K562 (cell line): Measurements from ENCODE around the gene GATAD2B. TPM values are rescaled to one million over a fixed set of nuclear protein-coding genes. Genes with fewer than 3 reads are reported as not detected.
A peak's percentile ranks its signal among the peaks of the same experiment; 100 is the strongest.

ENCODE experiments used
- ATAC-seq: fragments of 200-7000 bp; cut with Tn5 transposase; 3 replicates; pipeline ENCODE4 v1.9.1; 2020; ENCODE audit warnings: moderate library complexity
- BruUV-seq: library from RNA; stranded (reverse); fragments of 400-500 nt; replicated peaks from 2 replicates; lab custom pipeline; 2021; lab: Mats Ljungman, UMichigan
- CTCF ChIA-PET: fragments of 300-600 bp; formaldehyde crosslinking; extraction: SDS; loops from one replicate; lab custom pipeline; 2021; ENCODE audit warnings: low intra/inter-chr PET ratio; lab: Yijun Ruan, JAX
- POLR2A ChIA-PET: fragments of 300-600, 350-650 bp; sonication (Branson Sonifier 250); formaldehyde crosslinking; extraction: SDS; loops from one replicate; lab custom pipeline; 2021; ENCODE audit warnings: antibody characterized with exemption, inconsistent platforms; lab: Yijun Ruan, JAX
- DNase-seq, 4 experiments: peaks; one replicate each; pipeline versions ENCODE4 v3.0.0 to v3.0.0-alpha.2; 2011 to 2018; ENCODE audit warnings: low spot score in 3 of 4, mixed read lengths in 3 of 4; ENCODE audit errors: extremely low read depth in 1 of 4
- FAIRE-seq: peaks from 2 replicates; lab custom pipeline; 2011; peaks lifted over from hg19 to GRCh38; lab: Jason Lieb, UNC
- H2AFZ ChIP-seq: 2 replicates; pipeline ENCODE4 v1.6.0; 2011; ENCODE audit warnings: low read depth, low read length, control low read depth, inconsistent platforms
- H3K27ac ChIP-seq: fragments of 200-600 bp; 3 replicates; pipeline ENCODE4 v1.8.0; 2011; ENCODE audit warnings: low read depth, mild to moderate bottlenecking, control low read depth, inconsistent platforms, low read length, moderate library complexity, mixed read lengths; ENCODE audit errors: extremely low read depth
- H3K27me3 ChIP-seq, 2 experiments: fragments of 300-600 bp in 1 of 2; 2 replicates in 1 of 2; 3 replicates in 1 of 2; pipeline versions ENCODE4 v1.6.0 to v1.8.0; 2011; ENCODE audit warnings: inconsistent platforms in 2 of 2, low read length in 2 of 2, mild to moderate bottlenecking in 1 of 2, mixed read lengths in 1 of 2, moderate library complexity in 1 of 2; ENCODE audit not compliant: control insufficient read depth in 2 of 2, insufficient read depth in 2 of 2
- H3K36me3 ChIP-seq: fragments of 300-600 bp; 3 replicates; pipeline ENCODE4 v1.8.0; 2011; ENCODE audit warnings: mild to moderate bottlenecking, low read length, inconsistent platforms; ENCODE audit not compliant: control insufficient read depth, insufficient read depth
- H3K4me1 ChIP-seq, 2 experiments: fragments of 200-600 bp in 1 of 2; replicated peaks in 1 of 2; 2 replicates in 1 of 2; 3 replicates in 1 of 2; pipeline versions ENCODE4 v1.5.1 to v1.8.0; 2011; ENCODE audit warnings: inconsistent platforms in 2 of 2, low read length in 2 of 2, mild to moderate bottlenecking in 1 of 2, mixed read lengths in 1 of 2, moderate library complexity in 1 of 2; ENCODE audit not compliant: control insufficient read depth in 2 of 2, insufficient read depth in 2 of 2
- H3K4me2 ChIP-seq: 2 replicates; pipeline ENCODE4 v1.6.1; 2011; ENCODE audit warnings: low read length, control low read depth, inconsistent platforms, mixed read lengths; ENCODE audit not compliant: insufficient read depth
- H3K4me3 ChIP-seq: fragments of 200-600 bp; sonication (generic), shearing (Covaris generic); 2 replicates; pipeline ENCODE4 v1.5.1; 2016; ENCODE audit warnings: control low read depth, inconsistent platforms
- H3K79me2 ChIP-seq: fragments of 200-600 bp; 3 replicates; pipeline ENCODE4 v1.8.0; 2011; ENCODE audit warnings: low read length, inconsistent platforms; ENCODE audit not compliant: control insufficient read depth, insufficient read depth
- H3K9ac ChIP-seq, 2 experiments: 2 replicates each; pipeline versions ENCODE4 v1.6.0 to v1.6.1; 2011; ENCODE audit warnings: low read depth in 2 of 2, low read length in 2 of 2, control low read depth in 1 of 2, inconsistent platforms in 1 of 2, mild to moderate bottlenecking in 1 of 2, mixed read lengths in 1 of 2; ENCODE audit not compliant: insufficient read depth in 1 of 2
- H3K9me1 ChIP-seq: one replicate; pipeline ENCODE4 v1.6.0; 2011; ENCODE audit warnings: inconsistent platforms, mild to moderate bottlenecking, low read length, moderate library complexity; ENCODE audit not compliant: control insufficient read depth, insufficient read depth
- H3K9me3 ChIP-seq: replicated peaks from 2 replicates; pipeline ENCODE4 v1.5.1; 2011; ENCODE audit warnings: low read depth, low read length, inconsistent platforms; ENCODE audit not compliant: control insufficient read depth, insufficient read depth
- H4K20me1 ChIP-seq: replicated peaks from 2 replicates; pipeline ENCODE4 v1.6.1; 2011; ENCODE audit warnings: low read length, inconsistent platforms, mixed read lengths; ENCODE audit not compliant: control insufficient read depth, insufficient read depth
- ATF3 ChIP-seq, 2 experiments: fragments of 450-650 bp in 1 of 2; sonication (generic) in 1 of 2; formaldehyde crosslinking in 1 of 2; IDR thresholded peaks in 1 of 2; conservative IDR thresholded peaks in 1 of 2; 2 replicates each; pipeline versions ENCODE4 v1.6.1 to v1.8.1; 2016 to 2023; ENCODE audit warnings: mild to moderate bottlenecking in 2 of 2, moderate library complexity in 2 of 2, inconsistent platforms in 1 of 2, missing genetic modification reagents in 1 of 2
- MCM2 ChIP-seq: fragments of 450-650 bp; IDR thresholded peaks from 2 replicates; pipeline ENCODE4 v1.6.1; 2017; ENCODE audit warnings: low read depth, mild to moderate bottlenecking
- SPI1 ChIP-seq: IDR thresholded peaks from 2 replicates; pipeline ENCODE4 v1.6.1; 2011; ENCODE audit warnings: low read depth, low read length, control low read depth, borderline replicate concordance
- WGBS: fragments of 100-300 bp; shearing (Covaris generic); methylation state at CpG from one replicate; pipeline ENCODE4 v1.1.6; 2016; ENCODE audit warnings: low coverage, mixed read lengths; ENCODE audit not compliant: insufficient coverage; ENCODE audit errors: missing lambda C conversion rate; 5-methylcytosine and 5-hydroxymethylcytosine counted together
- in situ Hi-C: fragments of 300-500 bp; cut with MboI; formaldehyde crosslinking; loops from 4 replicates; pipeline ENCODE4 v1.15.0; 2018; ENCODE audit warnings: inconsistent platforms, mixed read lengths
- intact Hi-C: fragments of 100-400 bp; cut with micrococcal nuclease; formaldehyde crosslinking; loops from 2 replicates; pipeline ENCODE4 v1.14.2; 2022
- polyA plus RNA-seq, 8 experiments: library from polyadenylated mRNA; depleted of rRNA in 4 of 8; stranded (reverse) in 5 of 8; unstranded in 3 of 8; fragments of >200 nt; fragmentation: Nextera tagmentation in 2 of 8; fragmentation: Illumina TruSeq in 1 of 8; extraction: Ambion mirVana in 2 of 8; extraction: Trizol in 1 of 8; gene quantifications; 2 replicates each; pipeline versions ENCODE4 v1.2.1 to v1.2.3, GENCODE V29; 2011 to 2014; ENCODE audit warnings: inconsistent platforms in 1 of 8, missing spikeins in 1 of 8
- total RNA-seq, 7 experiments: library from RNA; depleted of rRNA in 6 of 7; stranded (reverse); fragments of >200 nt in 6 of 7; fragmentation: Illumina TruSeq in 2 of 7; extraction: Trizol in 2 of 7; gene quantifications; 2 replicates each; pipeline versions ENCODE4 v1.2.1 to v1.2.3, GENCODE V29; 2011 to 2021; ENCODE audit warnings: low replicate concordance in 1 of 7
- TF ChIP-seq, protein P1 (sequence below): fragments of 250-450 bp; sonication (Bioruptor Pico); IDR thresholded peaks from 2 replicates; pipeline ENCODE4 v1.8.0; 2022; ENCODE audit warnings: inconsistent platforms

Gene GATAD2B
- total and polyA plus RNA-seq, 9 of the 15 experiments (the other 6 are each of a cell fraction or from before 2014, with no cell fraction given), result 1.5 to 40.2 (median 4.9) TPM

DNA sequence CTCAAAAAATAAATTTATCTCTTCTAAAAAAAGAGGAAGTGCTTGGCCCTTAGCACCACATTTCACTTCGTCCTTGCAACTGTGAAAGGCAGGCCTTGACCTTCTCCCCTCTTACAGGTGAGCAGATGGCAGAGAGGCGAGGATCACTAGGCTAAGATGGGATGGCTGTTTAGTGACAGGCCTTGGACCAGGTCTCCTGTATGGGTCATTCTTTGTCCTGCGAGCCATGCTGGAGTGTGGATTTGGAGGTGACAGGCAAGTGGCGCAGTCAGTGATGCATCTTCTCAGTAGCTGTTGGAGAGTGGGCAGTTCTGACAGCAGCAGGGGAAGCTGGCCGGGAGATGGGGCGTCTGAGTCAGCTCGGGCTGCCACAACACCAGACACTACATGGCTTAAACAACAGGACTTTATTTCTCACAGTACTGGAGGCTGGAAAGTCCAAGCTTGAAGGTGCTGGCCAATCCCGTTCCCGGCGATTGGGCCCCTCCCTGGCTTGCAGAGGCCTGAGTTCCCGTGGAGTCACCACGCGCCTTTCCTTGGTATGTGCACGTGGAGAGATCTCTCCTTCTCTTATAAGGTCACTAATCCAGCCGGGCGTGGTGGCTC is 131.0 kb downstream of the GATAD2B start:
- DNase-seq (no peak), FAIRE-seq (peak; percentile 60), ATAC-seq (no peak)
- no peak overlapping the region for H3K4me2 ChIP-seq
- intact Hi-C loops, result no loop called here
- no peaks in the 10 kb centered on the region for H3K79me2 ChIP-seq
- H4K20me1 ChIP-seq, result no peaks in the 10 kb centered on the region
- H3K4me3 ChIP-seq, result no peak overlapping the region
- ChIA-PET POLR2A (interaction anchor here (0.7 to 1.8 kb wide), 4 partner anchors 10 to 199 kb away, joined by 3 to 7 read pairs (median 3); partner anchors contain the start of gene RPS27), CTCF (no interaction called here)
- in situ Hi-C loops, result no loop called here
- WGBS, result 64% methylated on average over 16 of the region's 16 CpGs
- BruUV-seq, result no TSS peak
- no peaks in the 10 kb centered on the region for H3K9me1 ChIP-seq
- H3K4me1 ChIP-seq, result peaks cover 7 to 49% of the 10 kb centered on the region in 2 experiments
- peak overlapping the region in 1 of 2 experiments; percentile 55; a peak in 2 of 4 replicates for H3K9ac ChIP-seq
- TF ChIP-seq, protein P1, sequence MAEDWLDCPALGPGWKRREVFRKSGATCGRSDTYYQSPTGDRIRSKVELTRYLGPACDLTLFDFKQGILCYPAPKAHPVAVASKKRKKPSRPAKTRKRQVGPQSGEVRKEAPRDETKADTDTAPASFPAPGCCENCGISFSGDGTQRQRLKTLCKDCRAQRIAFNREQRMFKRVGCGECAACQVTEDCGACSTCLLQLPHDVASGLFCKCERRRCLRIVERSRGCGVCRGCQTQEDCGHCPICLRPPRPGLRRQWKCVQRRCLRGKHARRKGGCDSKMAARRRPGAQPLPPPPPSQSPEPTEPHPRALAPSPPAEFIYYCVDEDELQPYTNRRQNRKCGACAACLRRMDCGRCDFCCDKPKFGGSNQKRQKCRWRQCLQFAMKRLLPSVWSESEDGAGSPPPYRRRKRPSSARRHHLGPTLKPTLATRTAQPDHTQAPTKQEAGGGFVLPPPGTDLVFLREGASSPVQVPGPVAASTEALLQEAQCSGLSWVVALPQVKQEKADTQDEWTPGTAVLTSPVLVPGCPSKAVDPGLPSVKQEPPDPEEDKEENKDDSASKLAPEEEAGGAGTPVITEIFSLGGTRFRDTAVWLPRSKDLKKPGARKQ (CRISPR knock-in tag), result no peak
- no peak for TF ChIP-seq MCM2
- TF ChIP-seq SPI1, result peak; percentile 98
- TF ChIP-seq ATF3 (IDR thresholded peaks at IDR 0.05), result no peak
- TF ChIP-seq ATF3 (CRISPR knock-in tag; conservative IDR thresholded peaks at IDR 0.05), result no peak
- H3K27ac ChIP-seq, result no peak overlapping the region
- H3K27me3 ChIP-seq, result no peaks in the 10 kb centered on the region
- no peaks in the 10 kb centered on the region for H3K9me3 ChIP-seq
- 0 out of 2 replicates have a peak overlapping the region, but pooled peaks have one; percentile 80 for H2AFZ ChIP-seq
- H3K36me3 ChIP-seq, result no peaks in the 10 kb centered on the region
